Fibroblast of skin of abdomen (primary cell): ENCODE results near the gene PKN2.

ENCODE experiments used
- DNase-seq: peaks from one replicate; pipeline ENCODE4 v3.0.0-alpha.2; 2013

PKN2 gene

GRCh38 chr1:88735909-88736308 is 51.8 kb downstream of the PKN2 start:
- no peak for DNase-seq

- peak; percentile 37 for DNase-seq
Measured at GRCh38 chr1:88736633-88737248, 52.7 kb downstream of the PKN2 start.

GRCh38 chr1:88737338-88737927 is 53.4 kb downstream of the PKN2 start:
- DNase-seq = no peak

GRCh38 chr1:88740784-88741183 is 56.7 kb downstream of the PKN2 start:
- DNase-seq = no peak

- peak; percentile 34 for DNase-seq
Measured at GRCh38 chr1:88741413-88741812, 57.3 kb downstream of the PKN2 start.

- no peak for DNase-seq
Measured at GRCh38 chr1:88742531-88742930, 58.5 kb downstream of the PKN2 start.

- no peak for DNase-seq
Measured at GRCh38 chr1:88744142-88744541, 60.1 kb downstream of the PKN2 start.

- DNase-seq = no peak
Measured at GRCh38 chr1:88746916-88747315, 62.8 kb downstream of the PKN2 start.

GRCh38 chr1:88751714-88752113 is 67.6 kb downstream of the PKN2 start:
- no peak for DNase-seq

GRCh38 chr1:88753506-88753905 is 69.4 kb downstream of the PKN2 start:
- no peak for DNase-seq

- DNase-seq = peak; percentile 86
Measured at GRCh38 chr1:88763649-88764406, 79.8 kb downstream of the PKN2 start.

- no peak for DNase-seq
Measured at GRCh38 chr1:88768187-88768586, 84.1 kb downstream of the PKN2 start.

GRCh38 chr1:88768816-88769215 is 84.7 kb downstream of the PKN2 start:
- DNase-seq = no peak

- DNase-seq = peak; percentile 57
Measured at GRCh38 chr1:88773540-88774150, 89.6 kb downstream of the PKN2 start.

GRCh38 chr1:88774151-88774556 is 90.1 kb downstream of the PKN2 start:
- no peak for DNase-seq

- no peak for DNase-seq
Measured at GRCh38 chr1:88777604-88778149, 93.6 kb downstream of the PKN2 start.

GRCh38 chr1:88779880-88780279 is 95.8 kb downstream of the PKN2 start:
- DNase-seq = no peak

- no peak for DNase-seq
Measured at GRCh38 chr1:88780485-88780884, 96.4 kb downstream of the PKN2 start.

- DNase-seq = no peak
Measured at GRCh38 chr1:88783145-88783544, 99.1 kb downstream of the PKN2 start.

- DNase-seq = no peak
Measured at GRCh38 chr1:88784551-88784950, 100.5 kb downstream of the PKN2 start.

GRCh38 chr1:88787023-88787903 is 103.2 kb downstream of the PKN2 start:
- no peak for DNase-seq

GRCh38 chr1:88791192-88791591 is 107.1 kb downstream of the PKN2 start:
- DNase-seq = no peak
